Common myeloid progenitor, CD34-positive (primary cell): ENCODE data around the gene SYNE4.

Experiments
- CTCF ChIA-PET: fragments of 350-600 bp; sonication (Branson Sonifier 250); formaldehyde crosslinking; loops from one replicate; lab custom pipeline; 2021; ENCODE audit warnings: antibody characterized with exemption; lab: Charles Lee
- POLR2A ChIA-PET: fragments of 350-600 bp; sonication (Branson Sonifier 250); formaldehyde crosslinking; loops from one replicate; lab custom pipeline; 2021; ENCODE audit warnings: antibody characterized with exemption; lab: Charles Lee
- DNase-seq, 3 donors: peaks; one replicate each; pipeline versions ENCODE4 v3.0.0 to v3.0.0-alpha.2; 2013
- H3K27ac ChIP-seq, 2 experiments: 1 replicate in 1 of 2; 2 replicates in 1 of 2; pipeline ENCODE4 v1.7.0; 2013; ENCODE audit warnings: inconsistent platforms in 2 of 2, low read length in 2 of 2, mild to moderate bottlenecking in 2 of 2, low read depth in 1 of 2, moderate library complexity in 1 of 2; ENCODE audit not compliant: severe bottlenecking in 2 of 2, insufficient read depth in 1 of 2, poor library complexity in 1 of 2
- H3K27me3 ChIP-seq, 5 experiments: replicated peaks in 2 of 5; 1 replicate in 3 of 5; 2 replicates in 2 of 5; pipeline versions ENCODE4 v1.6.1 to v1.7.0; 2013; ENCODE audit warnings: low read length in 4 of 5, mild to moderate bottlenecking in 2 of 5, moderate library complexity in 2 of 5, inconsistent platforms in 1 of 5; ENCODE audit not compliant: insufficient read depth in 5 of 5, control insufficient read depth in 4 of 5
- H3K36me3 ChIP-seq, 4 experiments: 1 replicate in 2 of 4; 2 replicates in 2 of 4; pipeline versions ENCODE4 v1.6.1 to v1.7.0; 2013; ENCODE audit warnings: low read length in 3 of 4, control low read depth in 1 of 4, mild to moderate bottlenecking in 1 of 4; ENCODE audit not compliant: control insufficient read depth in 4 of 4, insufficient read depth in 4 of 4
- H3K4me1 ChIP-seq, 4 experiments: 1 replicate in 3 of 4; 2 replicates in 1 of 4; pipeline versions ENCODE4 v1.6.1 to v1.7.1; 2013; ENCODE audit warnings: low read length in 3 of 4, mild to moderate bottlenecking in 3 of 4, control low read depth in 1 of 4, inconsistent platforms in 1 of 4, moderate library complexity in 1 of 4; ENCODE audit not compliant: control insufficient read depth in 4 of 4, insufficient read depth in 4 of 4; ENCODE audit errors: control extremely low read depth in 1 of 4
- H3K4me3 ChIP-seq, 7 experiments: 1 replicate in 4 of 7; 2 replicates in 3 of 7; pipeline versions ENCODE4 v1.5.1 to v1.7.0; 2013; ENCODE audit warnings: mild to moderate bottlenecking in 7 of 7, low read length in 6 of 7, moderate library complexity in 6 of 7, inconsistent platforms in 2 of 7, low read depth in 2 of 7, control low read depth in 1 of 7; ENCODE audit not compliant: insufficient read depth in 4 of 7, control insufficient read depth in 1 of 7; ENCODE audit errors: extremely low read depth in 1 of 7
- H3K9me3 ChIP-seq, 5 experiments: 1 replicate in 4 of 5; 2 replicates in 1 of 5; pipeline versions ENCODE4 v1.6.1 to v1.7.1; 2013; ENCODE audit warnings: low read length in 4 of 5, mild to moderate bottlenecking in 2 of 5, inconsistent platforms in 1 of 5, low read depth in 1 of 5, moderate library complexity in 1 of 5; ENCODE audit not compliant: control insufficient read depth in 4 of 5, insufficient read depth in 2 of 5; ENCODE audit errors: control extremely low read depth in 1 of 5
- WGBS: methylation state at CpG from one replicate; pipeline ENCODE4 v1.1.5; 2013; ENCODE audit not compliant: insufficient coverage; 5-methylcytosine and 5-hydroxymethylcytosine counted together

Gene SYNE4

GRCh38 chr19:36025541-36025940 is 16.9 kb upstream of the SYNE4 start:
- Histone ChIP-seq H3K9me3 (no peaks in the 10 kb centered on the region), H3K27ac (no peak overlapping the region), H3K4me3 (no peak overlapping the region), H3K27me3 (no peaks in the 10 kb centered on the region), H3K36me3 (peaks cover 4 to 46% (median 25%) of the 10 kb centered on the region in 4 experiments), H3K4me1 (no peaks in the 10 kb centered on the region)
- CTCF ChIA-PET: no interaction called here
- DNase-seq: no peak
- POLR2A ChIA-PET: no interaction called here
- no CpG with 5 or more reads among the region's 1 CpG for WGBS

GRCh38 chr19:36023432-36023831 is 14.8 kb upstream of the SYNE4 start:
- ChIA-PET CTCF (interaction anchor here (1.1 kb wide), 1 partner anchor 10 kb away, joined by 3 read pairs; the partner anchor contains the start of gene ALKBH6), POLR2A (no interaction called here)
- DNase-seq: no peak
- Histone ChIP-seq H3K4me3 (no peak overlapping the region), H3K27me3 (no peaks in the 10 kb centered on the region), H3K9me3 (no peaks in the 10 kb centered on the region), H3K27ac (no peak overlapping the region), H3K4me1 (no peaks in the 10 kb centered on the region), H3K36me3 (peaks cover 4 to 51% (median 26%) of the 10 kb centered on the region in 4 experiments)
- WGBS: 95% methylated on average over 2 of the region's 5 CpGs

- ChIA-PET POLR2A (no interaction called here), CTCF (no interaction called here)
- H3K27me3 ChIP-seq: no peaks in the 10 kb centered on the region
- no peak for DNase-seq
- H3K4me3 ChIP-seq: no peak overlapping the region
- no peak overlapping the region for H3K27ac ChIP-seq
- 98% methylated on average over 17 of the region's 22 CpGs for WGBS
- H3K4me1 ChIP-seq: peaks cover 0 to 9% (median 5%) of the 10 kb centered on the region in 4 experiments
- no peaks in the 10 kb centered on the region for H3K9me3 ChIP-seq
- peaks cover 2 to 40% (median 19%) of the 10 kb centered on the region in 4 experiments for H3K36me3 ChIP-seq
These were observed 10.6 kb upstream of the SYNE4 start for GRCh38 chr19:36019061-36019670.

GRCh38 chr19:36014012-36014924 is 5.7 kb upstream of the SYNE4 start, which contains the start of gene ALKBH6:
ALKBH6 (minus strand) TSS chr19:36014213; CDS start chr19:36013397, 816 bp downstream.
- WGBS: 4% methylated on average over 42 of the region's 42 CpGs
- H3K27me3 ChIP-seq: no peaks in the 10 kb centered on the region
- peaks cover 0 to 20% (median 15%) of the 10 kb centered on the region in 4 experiments for H3K4me1 ChIP-seq
- H3K27ac ChIP-seq: peak within 1 kb of the TSS; percentile 80 to 90
- peak within 1 kb of the TSS; percentile 70 to 96 (median 89) for H3K4me3 ChIP-seq
- peaks cover 0 to 19% (median 6%) of the 10 kb centered on the region in 4 experiments for H3K36me3 ChIP-seq
- peak; percentile 96 to 99 (median 99) for DNase-seq
- ChIA-PET CTCF (interaction anchor here (1.0 to 1.2 kb wide), 2 partner anchors 10 to 17 kb away, joined by 3 read pairs; no protein-coding TSS in a partner anchor), POLR2A (interaction anchor here (0.6 to 1.1 kb wide), 6 partner anchors 17 to 116 kb away, joined by 3 to 7 read pairs (median 3); no protein-coding TSS in a partner anchor)
- H3K9me3 ChIP-seq: no peaks in the 10 kb centered on the region

- Histone ChIP-seq H3K27me3 (peaks cover 0 to 3% (median 0%) of the 10 kb centered on the region in 5 experiments), H3K36me3 (peaks cover 0 to 14% (median 5%) of the 10 kb centered on the region in 4 experiments), H3K9me3 (no peaks in the 10 kb centered on the region), H3K27ac (peak overlapping the region; percentile 80 to 90), H3K4me1 (peaks cover 0 to 29% (median 17%) of the 10 kb centered on the region in 4 experiments), H3K4me3 (peak overlapping the region; percentile 70 to 96 (median 89))
- no peak for DNase-seq
- POLR2A ChIA-PET: interaction anchor here (0.6 to 1.1 kb wide), 5 partner anchors 16 to 116 kb away, joined by 3 to 7 read pairs (median 3); no protein-coding TSS in a partner anchor
- CTCF ChIA-PET: interaction anchor here (1.0 to 1.3 kb wide), 3 partner anchors 11 to 17 kb away, joined by 3 read pairs; no protein-coding TSS in a partner anchor
- 32% methylated on average over 10 of the region's 15 CpGs for WGBS
These were observed 4.8 kb upstream of the SYNE4 start for GRCh38 chr19:36013280-36014011.

- 94% methylated on average over 9 of the region's 11 CpGs for WGBS
- H3K4me1 ChIP-seq: peaks cover 0 to 29% (median 17%) of the 10 kb centered on the region in 4 experiments
- peaks cover 0 to 2% (median 0%) of the 10 kb centered on the region in 4 experiments for H3K36me3 ChIP-seq
- no peak overlapping the region for H3K27ac ChIP-seq
- ChIA-PET POLR2A (no interaction called here), CTCF (interaction anchor here (1.2 kb wide), 1 partner anchor 15 kb away, joined by 3 read pairs; no protein-coding TSS in a partner anchor)
- H3K9me3 ChIP-seq: no peaks in the 10 kb centered on the region
- DNase-seq: no peak
- H3K27me3 ChIP-seq: peaks cover 0 to 3% (median 0%) of the 10 kb centered on the region in 5 experiments
- no peak overlapping the region for H3K4me3 ChIP-seq
These were observed 1.8 kb upstream of the SYNE4 start for GRCh38 chr19:36010402-36010801.
